Stimulated activated CD4-positive, alpha-beta T cell treated with anti-CD3 and anti-CD28 coated beads, Interleukin-4, amount 100 ng/mL, for 4 hours (primary cell): ENCODE measurements around the gene ENTR1.

Source experiments
- DNase-seq, 2 experiments: peaks; one replicate each; pipeline ENCODE4 v3.0.0-alpha.2; 2020

The ENTR1 gene

GRCh38 chr9:136410500-136411287 lies at the start of gene ENTR1, which contains the start of gene PMPCA:
TSS of gene ENTR1 (minus strand) at chr9:136410614. CDS start at chr9:136410397, 217 bp downstream.
TSS of gene PMPCA (plus strand) at chr9:136410658. CDS start at chr9:136410669, 11 bp downstream.
- DNase-seq: peak; percentile 96 to 99

GRCh38 chr9:136459425-136459824 lies 49.0 kb upstream of the ENTR1 start:
- no peak for DNase-seq

GRCh38 chr9:136457326-136457725 lies 46.9 kb upstream of the ENTR1 start:
- no peak for DNase-seq

GRCh38 chr9:136456258-136456657 lies 45.8 kb upstream of the ENTR1 start:
- no peak for DNase-seq

GRCh38 chr9:136455043-136456002 lies 44.9 kb upstream of the ENTR1 start:
- DNase-seq: no peak

- DNase-seq: no peak
Observed at GRCh38 chr9:136454026-136454796, 43.8 kb upstream of the ENTR1 start.

GRCh38 chr9:136453326-136453725 lies 42.9 kb upstream of the ENTR1 start:
- DNase-seq: no peak

- DNase-seq: no peak
Observed at GRCh38 chr9:136451221-136451877, 40.9 kb upstream of the ENTR1 start.

DNA sequence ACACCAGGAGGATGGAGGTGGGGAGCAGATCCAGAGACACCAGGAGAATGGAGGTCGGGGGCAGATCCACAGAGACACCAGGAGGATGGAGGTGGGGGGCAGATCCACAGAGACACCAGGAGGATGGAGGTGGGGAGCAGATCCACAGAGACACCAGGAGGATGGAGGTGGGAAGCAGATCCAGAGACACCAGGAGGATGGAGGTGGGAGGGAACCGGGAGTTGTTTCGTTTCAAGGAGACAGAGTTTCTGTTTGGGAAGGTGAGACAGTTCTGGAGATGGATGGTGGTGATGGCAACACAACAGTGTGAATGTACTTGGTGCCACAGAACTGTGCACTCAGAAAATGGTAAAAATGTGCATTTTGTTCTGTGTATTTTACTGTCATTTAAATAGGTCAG lies 38.2 kb upstream of the ENTR1 start:
- no peak for DNase-seq

- no peak for DNase-seq
Observed at GRCh38 chr9:136447173-136447778, 36.9 kb upstream of the ENTR1 start.

DNA sequence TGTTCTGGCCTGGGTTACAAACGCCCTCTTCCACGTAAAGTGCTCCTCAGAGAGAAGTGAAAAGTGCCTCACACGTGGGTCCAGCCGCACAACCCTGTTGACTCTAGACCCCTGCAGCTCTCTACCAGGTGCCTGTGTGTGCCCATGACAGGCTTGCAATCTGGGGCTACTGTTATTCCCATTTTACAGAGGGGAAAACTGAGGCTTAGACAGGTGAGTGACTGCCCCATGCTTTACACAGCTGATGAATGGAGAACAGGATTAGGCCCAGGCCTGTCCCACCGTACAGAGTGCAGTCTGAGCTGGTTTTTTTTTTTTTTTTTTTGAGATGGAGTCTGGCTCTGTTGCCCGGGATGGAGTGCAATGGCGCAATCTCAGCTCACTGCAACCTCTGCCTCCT lies 35.4 kb upstream of the ENTR1 start:
- DNase-seq: no peak

GRCh38 chr9:136444102-136444501 lies 33.7 kb upstream of the ENTR1 start:
- DNase-seq: no peak

GRCh38 chr9:136443687-136444086 lies 33.3 kb upstream of the ENTR1 start:
- DNase-seq: no peak

DNA sequence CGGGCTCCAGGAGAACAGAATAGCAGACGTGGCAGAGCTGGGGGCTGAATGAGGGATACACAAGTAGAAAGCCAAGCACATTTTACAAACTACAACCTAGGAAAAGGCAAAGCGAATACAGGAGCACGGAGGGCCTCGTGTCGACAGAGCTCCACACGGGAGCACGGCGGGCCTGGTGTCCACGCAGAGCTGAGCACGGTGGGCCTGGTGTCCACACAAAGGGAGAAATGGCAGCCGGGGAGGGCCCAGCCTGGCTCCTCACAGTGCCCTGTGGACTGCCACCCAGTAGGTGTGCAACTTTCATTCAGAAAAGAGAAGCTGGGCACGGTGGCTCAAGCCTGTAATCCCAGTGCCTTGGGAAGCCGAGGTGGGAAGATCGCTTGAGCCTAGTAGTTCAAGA lies 32.7 kb upstream of the ENTR1 start:
- no peak for DNase-seq

- DNase-seq: no peak
Observed at GRCh38 chr9:136442265-136442664, 31.9 kb upstream of the ENTR1 start.

- DNase-seq: no peak
Observed at GRCh38 chr9:136441681-136442245, 31.3 kb upstream of the ENTR1 start.

GRCh38 chr9:136441191-136441680 lies 30.8 kb upstream of the ENTR1 start:
- DNase-seq: no peak

GRCh38 chr9:136439481-136440408 lies 29.3 kb upstream of the ENTR1 start, which contains the start of gene INPP5E:
TSS of gene INPP5E (minus strand) at chr9:136439845. CDS start at chr9:136439419, 426 bp downstream.
- peak; percentile 70 to 91 for DNase-seq

DNA sequence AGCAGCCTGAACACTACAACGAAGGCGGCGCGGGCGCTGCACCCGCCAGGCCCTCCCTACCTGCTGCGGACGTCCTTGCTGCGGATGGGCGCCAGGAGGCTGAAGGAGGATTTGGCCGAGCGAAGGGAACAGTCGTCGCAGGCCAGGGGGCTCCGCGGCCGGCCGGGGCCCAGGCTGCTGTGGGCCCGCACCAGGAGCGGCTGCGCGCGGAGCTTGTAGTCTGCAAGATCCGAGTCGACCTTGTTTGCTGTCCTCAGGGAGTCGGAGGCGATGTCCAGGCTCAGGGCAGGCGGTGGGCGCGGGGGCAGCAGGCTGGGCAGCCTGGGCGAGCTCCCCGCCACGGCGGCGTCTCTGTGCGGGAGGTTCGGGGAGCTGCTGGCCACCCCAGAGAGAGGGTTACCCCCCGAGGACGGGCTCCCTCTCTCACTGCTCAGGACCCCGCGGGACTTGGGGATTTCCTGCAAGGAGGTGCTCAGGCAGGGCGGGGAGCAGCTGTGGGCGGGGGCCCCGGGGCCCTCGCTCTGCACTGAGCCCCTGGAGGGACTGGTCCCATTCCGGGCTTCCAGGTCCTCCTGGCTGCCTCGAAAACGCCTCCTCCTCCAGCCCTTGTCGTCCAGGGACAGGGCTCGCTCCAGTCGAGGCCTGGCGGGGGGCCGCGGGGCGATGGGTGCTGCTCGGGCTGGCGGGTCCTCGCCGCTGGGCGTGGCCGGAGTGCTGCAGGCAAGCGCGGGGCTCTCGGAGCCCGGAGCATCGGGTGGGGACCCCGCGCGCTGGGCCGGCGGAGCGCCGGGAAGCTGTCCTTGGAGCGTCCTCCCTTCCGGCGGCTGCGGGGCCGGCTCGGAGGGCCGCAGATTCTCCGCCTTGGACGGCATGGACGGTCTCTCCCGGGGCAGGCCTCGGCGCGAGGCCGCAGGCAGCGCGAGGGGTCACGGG lies 28.4 kb upstream of the ENTR1 start:
- peak; percentile 56 to 57 for DNase-seq
